Stomach (tissue), 9 donors: ENCODE data around the gene MSI2. TPM values are rescaled to one million over a fixed set of nuclear protein-coding genes. Genes with fewer than 3 reads are reported as not detected.

Source experiments
- DNase-seq, 2 donors: peaks; one replicate each; pipeline versions ENCODE4 v3.0.0 to v3.0.0-alpha.2; 2013 to 2019
- H3K27ac ChIP-seq, 5 donors: fragments of 200-600 bp in 4 of 5; sonication (generic) in 4 of 5; one replicate each; pipeline ENCODE4 v1.5.1; 2013 to 2019; ENCODE audit warnings: mild to moderate bottlenecking in 1 of 5, moderate library complexity in 1 of 5
- H3K27me3 ChIP-seq, 3 donors: fragments of 200-600 bp; sonication (generic); one replicate each; pipeline ENCODE4 v1.5.1; 2017 to 2019; ENCODE audit warnings: mixed run types in 1 of 3
- H3K36me3 ChIP-seq, 4 donors: fragments of 200-600 bp; sonication (generic); 1 replicate in 3 of 4; 2 replicates in 1 of 4; pipeline ENCODE4 v1.5.1; 2016 to 2019
- H3K4me1 ChIP-seq, 4 donors: fragments of 200-600 bp; sonication (generic); one replicate each; pipeline ENCODE4 v1.5.1; 2016 to 2019
- H3K4me3 ChIP-seq, 4 donors: fragments of 200-600 bp; sonication (generic) in 3 of 4; one replicate each; pipeline ENCODE4 v1.5.1; 2016 to 2019; ENCODE audit warnings: mild to moderate bottlenecking in 1 of 4
- H3K9me3 ChIP-seq, 4 donors: fragments of 200-600 bp; sonication (generic); one replicate each; pipeline ENCODE4 v1.5.1; 2016 to 2019
- CTCF ChIP-seq, 7 experiments: fragments of 450-650 bp in 4 of 7; fragments of 200-600 bp in 3 of 7; sonication (generic) in 3 of 7; IDR thresholded peaks; one replicate each; pipeline ENCODE4 v1.5.1; 2016 to 2019; ENCODE audit warnings: antibody characterized with exemption in 7 of 7, control low read depth in 2 of 7, mild to moderate bottlenecking in 1 of 7
- EP300 ChIP-seq: sonication (generic); formaldehyde crosslinking; IDR thresholded peaks from one replicate; pipeline ENCODE4 v1.6.1; 2017; ENCODE audit warnings: antibody characterized with exemption
- POLR2A ChIP-seq, 4 donors: fragments of 450-650 bp; IDR thresholded peaks; one replicate each; pipeline ENCODE4 v1.6.1; 2016; ENCODE audit warnings: antibody characterized with exemption in 4 of 4, control low read depth in 2 of 4, mild to moderate bottlenecking in 1 of 4, moderate library complexity in 1 of 4
- POLR2AphosphoS5 ChIP-seq, 3 donors: sonication (generic); formaldehyde crosslinking; IDR thresholded peaks; one replicate each; pipeline ENCODE4 v1.6.1; 2016; ENCODE audit warnings: antibody characterized with exemption in 3 of 3
- WGBS, 5 donors: extraction: QIAGEN DNeasy Blood & Tissue Kit in 3 of 5; methylation state at CpG; one replicate each; pipeline versions ENCODE4 v1.1.5 to v1.1.7; 2013 to 2018; 5-methylcytosine and 5-hydroxymethylcytosine counted together
- intact Hi-C: fragments of 100-400 bp; cut with DNase I; formaldehyde crosslinking; loops from one replicate; pipeline ENCODE4 v1.15.1; 2023; ENCODE audit warnings: low total_unique reads
- polyA plus RNA-seq, 3 donors: library from polyadenylated mRNA; stranded (reverse); fragments of 200-250 nt; gene quantifications; one replicate each; pipeline ENCODE4 v1.2.3, GENCODE V29; 2013
- total RNA-seq, 5 donors: library from RNA; depleted of rRNA; stranded (reverse); fragments of >200 nt; gene quantifications; one replicate each; pipeline versions ENCODE4 v1.1.0 to v1.2.3, GENCODE V29; 2014 to 2016
- donor health status: healthy with polysubstance abuse.
- donor health status: Bipolar disorder and iron deficiency.
- donor health status: healthy.

MSI2 gene
- total and polyA plus RNA-seq, 8 donors, result 8.3 to 72.4 (median 22.9) TPM

- Histone ChIP-seq H3K27me3 (no peaks in the 10 kb centered on the region), H3K27ac (no peak overlapping the region), H3K36me3 (peaks cover 0 to 3% (median 0%) of the 10 kb centered on the region in 4 donors), H3K4me3 (no peak overlapping the region), H3K4me1 (peaks cover 9 to 28% (median 20%) of the 10 kb centered on the region in 4 donors), H3K9me3 (no peaks in the 10 kb centered on the region)
- DNase-seq, result no peak
- TF ChIP-seq POLR2A (IDR thresholded peaks at IDR 0.05) (no peak), CTCF (IDR thresholded peaks at IDR 0.05) (no peak), POLR2AphosphoS5 (IDR thresholded peaks at IDR 0.05) (no peak), EP300 (no peak)
- WGBS, 5 donors, result 74 to 82% (median 77%) methylated on average over 5 of the region's 5 CpGs
- intact Hi-C loops, result no loop called here
Observed at GRCh38 chr17:57425431-57425830, 169.1 kb downstream of the MSI2 start.

GRCh38 chr17:57425903-57426880 is 169.9 kb downstream of the MSI2 start:
- Histone ChIP-seq H3K9me3 (no peaks in the 10 kb centered on the region), H3K4me1 (peaks cover 5 to 23% (median 17%) of the 10 kb centered on the region in 4 donors), H3K36me3 (peaks cover 0 to 3% (median 0%) of the 10 kb centered on the region in 4 donors), H3K27me3 (no peaks in the 10 kb centered on the region), H3K4me3 (no peak overlapping the region), H3K27ac (no peak overlapping the region)
- whole genome bisulfite sequencing, 5 donors, result 79 to 86% (median 82%) methylated on average over 10 of the region's 10 CpGs
- intact Hi-C loops, result no loop called here
- TF ChIP-seq EP300, result no peak
- no peak for TF ChIP-seq CTCF (IDR thresholded peaks at IDR 0.05)
- TF ChIP-seq POLR2A (IDR thresholded peaks at IDR 0.05), result no peak
- no peak for TF ChIP-seq POLR2AphosphoS5 (IDR thresholded peaks at IDR 0.05)
- DNase-seq, result no peak

- TF ChIP-seq POLR2A (IDR thresholded peaks at IDR 0.05) (no peak), POLR2AphosphoS5 (IDR thresholded peaks at IDR 0.05) (no peak), CTCF (IDR thresholded peaks at IDR 0.05) (no peak), EP300 (no peak)
- intact Hi-C loops, result no loop called here
- H3K4me3 ChIP-seq, result no peak overlapping the region
- 84 to 94% (median 91%) methylated on average over 4 of the region's 4 CpGs for WGBS, 5 donors
- H3K27me3 ChIP-seq, result no peaks in the 10 kb centered on the region
- peaks cover 0 to 11% (median 2%) of the 10 kb centered on the region in 4 donors for H3K4me1 ChIP-seq
- H3K36me3 ChIP-seq, result no peaks in the 10 kb centered on the region
- no peaks in the 10 kb centered on the region for H3K9me3 ChIP-seq
- no peak overlapping the region for H3K27ac ChIP-seq
- DNase-seq, result no peak
Observed at GRCh38 chr17:57429966-57430365, 173.6 kb downstream of the MSI2 start.

- Histone ChIP-seq H3K4me3 (no peak overlapping the region), H3K4me1 (no peaks in the 10 kb centered on the region), H3K27me3 (no peaks in the 10 kb centered on the region), H3K36me3 (no peaks in the 10 kb centered on the region), H3K9me3 (no peaks in the 10 kb centered on the region), H3K27ac (no peak overlapping the region)
- WGBS, 5 donors, result 91 to 94% (median 92%) methylated on average over 3 of the region's 3 CpGs
- no peak for DNase-seq
- TF ChIP-seq POLR2A (IDR thresholded peaks at IDR 0.05), result no peak
- no peak for TF ChIP-seq EP300
- no peak for TF ChIP-seq CTCF (IDR thresholded peaks at IDR 0.05)
- no peak for TF ChIP-seq POLR2AphosphoS5 (IDR thresholded peaks at IDR 0.05)
- intact Hi-C loops, result no loop called here
Observed at GRCh38 chr17:57431415-57431814, 175.1 kb downstream of the MSI2 start.
